Mesendoderm (in vitro differentiated cells): ENCODE results near the gene DDAH2.
A peak's percentile ranks its signal among the peaks of the same experiment; 100 is the strongest.

ENCODE experiments used
- DNase-seq: peaks from one replicate; pipeline ENCODE4 v3.0.0; 2013
- H2AK5ac ChIP-seq: 2 replicates; pipeline ENCODE4 v1.6.1; 2013; ENCODE audit warnings: low read length, inconsistent platforms
- H2BK120ac ChIP-seq: 2 replicates; pipeline ENCODE4 v1.6.1; 2013; ENCODE audit warnings: low read depth, mild to moderate bottlenecking, low read length, moderate library complexity, mixed read lengths
- H2BK15ac ChIP-seq: replicated peaks from 2 replicates; pipeline ENCODE4 v1.6.1; 2013; ENCODE audit warnings: low read depth, mild to moderate bottlenecking, moderate library complexity
- H2BK5ac ChIP-seq: 2 replicates; pipeline ENCODE4 v1.6.1; 2013; ENCODE audit warnings: low read length, inconsistent platforms
- H3K18ac ChIP-seq: 2 replicates; pipeline ENCODE4 v1.6.1; 2013; ENCODE audit warnings: mild to moderate bottlenecking, low read length, mixed read lengths
- H3K23ac ChIP-seq: one replicate; pipeline ENCODE4 v1.6.1; 2013; ENCODE audit warnings: low read length
- H3K27ac ChIP-seq: 2 replicates; pipeline ENCODE4 v1.5.1; 2013; ENCODE audit warnings: low read depth, mild to moderate bottlenecking, inconsistent platforms, low read length, moderate library complexity
- H3K27me3 ChIP-seq: 2 replicates; pipeline ENCODE4 v1.6.1; 2013; ENCODE audit warnings: low read length, control low read depth, mild to moderate bottlenecking, inconsistent platforms; ENCODE audit not compliant: insufficient read depth, poor library complexity
- H3K36me3 ChIP-seq: 2 replicates; pipeline ENCODE4 v1.6.1; 2013; ENCODE audit warnings: low read length, inconsistent platforms; ENCODE audit not compliant: control insufficient read depth, insufficient read depth
- H3K4ac ChIP-seq: one replicate; pipeline ENCODE4 v1.6.1; 2013; ENCODE audit warnings: low read depth, mild to moderate bottlenecking, low read length, moderate library complexity
- H3K4me1 ChIP-seq: 2 replicates; pipeline ENCODE4 v1.6.1; 2013; ENCODE audit warnings: low read depth, low read length, inconsistent platforms; ENCODE audit not compliant: control insufficient read depth
- H3K4me2 ChIP-seq: 2 replicates; pipeline ENCODE4 v1.6.1; 2013; ENCODE audit warnings: low read length
- H3K4me3 ChIP-seq: 2 replicates; pipeline ENCODE4 v1.5.1; 2013; ENCODE audit warnings: mild to moderate bottlenecking, low read length
- H3K56ac ChIP-seq: one replicate; pipeline ENCODE4 v1.6.1; 2013; ENCODE audit warnings: low read length
- H3K79me1 ChIP-seq: 2 replicates; pipeline ENCODE4 v1.6.1; 2013; ENCODE audit warnings: low read length, inconsistent platforms
- H3K79me2 ChIP-seq: 2 replicates; pipeline ENCODE4 v1.6.1; 2013; ENCODE audit warnings: mild to moderate bottlenecking, low read length; ENCODE audit not compliant: control insufficient read depth, insufficient read depth
- H3K9ac ChIP-seq: 2 replicates; pipeline ENCODE4 v1.6.1; 2013; ENCODE audit warnings: low read length, inconsistent platforms
- H4K5ac ChIP-seq: one replicate; pipeline ENCODE4 v1.6.1; 2013; ENCODE audit warnings: low read length
- H4K8ac ChIP-seq: one replicate; pipeline ENCODE4 v1.6.1; 2013; ENCODE audit warnings: low read depth, mild to moderate bottlenecking, control low read depth, low read length, moderate library complexity
- WGBS: extraction: QIAGEN DNeasy Blood & Tissue Kit; methylation state at CpG from one replicate; pipeline ENCODE4 v1.1.7; 2013; ENCODE audit warnings: low lambda C conversion rate, missing lambda C conversion rate; ENCODE audit not compliant: insufficient coverage; ENCODE audit errors: extremely low coverage; 5-methylcytosine and 5-hydroxymethylcytosine counted together

Gene DDAH2

GRCh38 chr6:31768363-31769257 is 39.5 kb upstream of the DDAH2 start:
- Histone ChIP-seq H3K79me2 (no peaks in the 10 kb centered on the region), H2BK15ac (no peak overlapping the region), H3K36me3 (no peaks in the 10 kb centered on the region), H3K79me1 (no peaks in the 10 kb centered on the region), H3K9ac (no peak overlapping the region), H4K8ac (no peak overlapping the region), H3K27ac (no peak overlapping the region), H3K56ac (no peak overlapping the region), H2AK5ac (no peak overlapping the region), H3K4ac (no peak overlapping the region), H4K5ac (no peak overlapping the region), H3K18ac (no peak overlapping the region), H3K4me1 (no peaks in the 10 kb centered on the region), H3K4me2 (no peak overlapping the region), H3K4me3 (no peak overlapping the region), H2BK120ac (no peak overlapping the region), H2BK5ac (no peak overlapping the region), H3K27me3 (no peaks in the 10 kb centered on the region), H3K23ac (no peak overlapping the region)
- WGBS = no CpG with 5 or more reads among the region's 18 CpGs
- DNase-seq = no peak

- H3K4me1 ChIP-seq = peaks cover 5% of the 10 kb centered on the region
- no peak overlapping the region for H2AK5ac ChIP-seq
- WGBS = no CpG with 5 or more reads among the region's 6 CpGs
Measured at GRCh38 chr6:31767096-31767645, 38.1 kb upstream of the DDAH2 start.

GRCh38 chr6:31765910-31766794 is 37.1 kb upstream of the DDAH2 start:
- Histone ChIP-seq H3K4me2 (peak overlapping the region; percentile 21), H3K27me3 (no peaks in the 10 kb centered on the region), H3K79me1 (no peaks in the 10 kb centered on the region), H3K56ac (peak overlapping the region; percentile 72), H3K79me2 (no peaks in the 10 kb centered on the region), H3K4ac (no peak overlapping the region), H3K18ac (no peak overlapping the region), H2BK5ac (no peak overlapping the region), H2BK15ac (no peak overlapping the region), H2AK5ac (no peak overlapping the region), H3K36me3 (no peaks in the 10 kb centered on the region), H3K4me3 (no peak overlapping the region), H3K4me1 (peaks cover 5% of the 10 kb centered on the region), H3K23ac (no peak overlapping the region), H3K27ac (no peak overlapping the region), H4K5ac (no peak overlapping the region), H3K9ac (peak overlapping the region; percentile 56), H4K8ac (no peak overlapping the region), H2BK120ac (no peak overlapping the region)
- no CpG with 5 or more reads among the region's 42 CpGs for WGBS
- DNase-seq = peak; percentile 76

More at GRCh38 chr6:31767096-31767645, 38.1 kb upstream of the DDAH2 start:
- Histone ChIP-seq H3K23ac (no peak overlapping the region), H2BK15ac (no peak overlapping the region), H3K4ac (no peak overlapping the region), H3K56ac (no peak overlapping the region), H3K79me2 (no peaks in the 10 kb centered on the region), H3K9ac (no peak overlapping the region), H3K79me1 (no peaks in the 10 kb centered on the region), H2BK5ac (no peak overlapping the region), H4K8ac (no peak overlapping the region), H3K18ac (no peak overlapping the region), H3K27ac (no peak overlapping the region), H2BK120ac (no peak overlapping the region), H3K36me3 (no peaks in the 10 kb centered on the region), H3K4me3 (no peak overlapping the region), H4K5ac (no peak overlapping the region), H3K4me2 (no peak overlapping the region), H3K27me3 (no peaks in the 10 kb centered on the region)
- DNase-seq = peak; percentile 42

GRCh38 chr6:31765559-31765909 is 36.4 kb upstream of the DDAH2 start:
- H3K79me2 ChIP-seq = no peaks in the 10 kb centered on the region
- H3K4me1 ChIP-seq = peaks cover 5% of the 10 kb centered on the region
- no peak overlapping the region for H2BK120ac ChIP-seq
- no peak overlapping the region for H3K4ac ChIP-seq
- H3K4me2 ChIP-seq = no peak overlapping the region
- DNase-seq = no peak
- H3K23ac ChIP-seq = no peak overlapping the region
- no peaks in the 10 kb centered on the region for H3K36me3 ChIP-seq
- no peak overlapping the region for H2AK5ac ChIP-seq
- H4K5ac ChIP-seq = no peak overlapping the region
- no peak overlapping the region for H4K8ac ChIP-seq
- peak overlapping the region; percentile 49 for H3K56ac ChIP-seq
- WGBS = no CpG with 5 or more reads among the region's 9 CpGs
- no peak overlapping the region for H3K18ac ChIP-seq
- no peaks in the 10 kb centered on the region for H3K79me1 ChIP-seq
- no peak overlapping the region for H2BK15ac ChIP-seq
- H3K27me3 ChIP-seq = no peaks in the 10 kb centered on the region
- no peak overlapping the region for H2BK5ac ChIP-seq
- H3K27ac ChIP-seq = no peak overlapping the region
- no peak overlapping the region for H3K4me3 ChIP-seq
- H3K9ac ChIP-seq = no peak overlapping the region

GRCh38 chr6:31764198-31764597 is 35.1 kb upstream of the DDAH2 start:
- H3K9ac ChIP-seq = no peak overlapping the region
- no peaks in the 10 kb centered on the region for H3K79me2 ChIP-seq
- no peak overlapping the region for H3K4me2 ChIP-seq
- no peak overlapping the region for H2BK15ac ChIP-seq
- no peak overlapping the region for H2BK5ac ChIP-seq
- no peak overlapping the region for H3K18ac ChIP-seq
- WGBS = no CpG with 5 or more reads among the region's 4 CpGs
- H3K4ac ChIP-seq = no peak overlapping the region
- no peak overlapping the region for H2BK120ac ChIP-seq
- H3K4me1 ChIP-seq = peaks cover 5% of the 10 kb centered on the region
- no peak overlapping the region for H3K4me3 ChIP-seq
- H3K27ac ChIP-seq = no peak overlapping the region
- no peaks in the 10 kb centered on the region for H3K27me3 ChIP-seq
- no peaks in the 10 kb centered on the region for H3K36me3 ChIP-seq
- no peak overlapping the region for H4K5ac ChIP-seq
- DNase-seq = no peak
- H2AK5ac ChIP-seq = no peak overlapping the region
- no peak overlapping the region for H3K56ac ChIP-seq
- no peak overlapping the region for H3K23ac ChIP-seq
- no peak overlapping the region for H4K8ac ChIP-seq
- H3K79me1 ChIP-seq = no peaks in the 10 kb centered on the region
